ENCODE results near the gene GDI1. TPM values are rescaled to one million over a fixed set of nuclear protein-coding genes. Genes with fewer than 3 reads are reported as not detected.

GDI1 gene
- total and polyA plus RNA-seq, 4 donors = 77.0 to 209 (median 127) TPM

DNA sequence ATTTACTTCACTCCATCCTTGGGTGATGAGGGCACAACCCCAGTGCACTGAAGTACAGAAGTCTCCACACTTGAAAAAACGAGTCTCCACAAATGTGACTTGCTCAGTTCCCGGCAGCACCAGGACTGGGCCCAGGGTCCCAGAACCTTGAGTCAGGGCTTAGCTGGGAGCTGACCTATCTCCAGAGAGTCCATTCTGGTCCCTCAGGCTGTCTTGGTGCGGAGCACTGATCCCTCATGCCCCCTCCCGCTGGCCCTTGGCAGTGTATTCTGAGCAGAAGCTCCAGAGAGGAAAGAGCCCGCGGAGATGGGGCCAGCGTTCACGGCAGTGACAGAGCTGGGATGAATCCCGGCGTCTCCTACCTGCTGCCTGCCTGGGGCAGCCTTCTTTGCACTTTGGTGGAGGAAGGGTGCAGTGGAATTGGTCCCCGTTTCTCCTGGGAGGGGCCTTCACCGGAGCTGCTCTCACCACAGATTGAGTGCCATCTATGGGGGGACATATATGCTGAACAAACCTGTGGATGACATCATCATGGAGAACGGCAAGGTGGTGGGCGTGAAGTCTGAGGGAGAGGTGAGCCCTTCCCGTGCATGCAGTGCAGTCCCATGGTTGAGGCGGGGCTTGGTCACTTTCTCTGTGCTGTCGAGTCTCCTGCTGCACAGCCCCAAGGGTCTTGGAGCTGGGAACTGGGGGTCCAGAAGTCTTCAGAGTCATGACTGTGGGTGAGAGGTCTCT is 3.8 kb downstream of the GDI1 start:
- no peaks in the 10 kb centered on the region for H3K4me1 ChIP-seq (ENCODE audit: control insufficient read depth in 1 of 2, insufficient read depth in 2 of 2, low read length in 2 of 2)
- no peaks in the 10 kb centered on the region for H3K27me3 ChIP-seq (ENCODE audit: control insufficient read depth in 1 of 2, insufficient read depth in 2 of 2, low read length in 1 of 2)
- DNase-seq = no peak
- 76 to 81% methylated on average over 17 of the region's 17 CpGs for WGBS, 2 donors
- H3K4me3 ChIP-seq (ENCODE audit: low read length in 2 of 2) = no peak overlapping the region
- H3K36me3 ChIP-seq (ENCODE audit: control insufficient read depth in 1 of 2, insufficient read depth in 2 of 2, low read length in 1 of 2) = peaks cover 0 to 1% of the 10 kb centered on the region in 2 donors
- no peak for ATAC-seq (ENCODE audit: low FRiP score)
- no peak overlapping the region for H3K27ac ChIP-seq (ENCODE audit: low read depth in 1 of 2, low read length in 2 of 2)
- no peaks in the 10 kb centered on the region for H3K9me3 ChIP-seq (ENCODE audit: control insufficient read depth, low read length)
- intact Hi-C loops (cut with DNase I) = no loop called here

- DNase-seq (no peak), ATAC-seq (ENCODE audit: low FRiP score) (no peak)
- WGBS, 2 donors = 82 to 90% methylated on average over 11 of the region's 11 CpGs
- no peaks in the 10 kb centered on the region for H3K9me3 ChIP-seq (ENCODE audit: control insufficient read depth, low read length)
- no peaks in the 10 kb centered on the region for H3K27me3 ChIP-seq (ENCODE audit: control insufficient read depth in 1 of 2, insufficient read depth in 2 of 2, low read length in 1 of 2)
- no peaks in the 10 kb centered on the region for H3K4me1 ChIP-seq (ENCODE audit: control insufficient read depth in 1 of 2, insufficient read depth in 2 of 2, low read length in 2 of 2)
- no peak overlapping the region for H3K27ac ChIP-seq (ENCODE audit: low read depth in 1 of 2, low read length in 2 of 2)
- intact Hi-C loops (cut with DNase I) = no loop called here
- H3K36me3 ChIP-seq (ENCODE audit: control insufficient read depth in 1 of 2, insufficient read depth in 2 of 2, low read length in 1 of 2) = peaks cover 0 to 1% of the 10 kb centered on the region in 2 donors
- no peak overlapping the region for H3K4me3 ChIP-seq (ENCODE audit: low read length in 2 of 2)
Measured at GRCh38 chrX:154441564-154441963, 4.6 kb downstream of the GDI1 start.

DNA sequence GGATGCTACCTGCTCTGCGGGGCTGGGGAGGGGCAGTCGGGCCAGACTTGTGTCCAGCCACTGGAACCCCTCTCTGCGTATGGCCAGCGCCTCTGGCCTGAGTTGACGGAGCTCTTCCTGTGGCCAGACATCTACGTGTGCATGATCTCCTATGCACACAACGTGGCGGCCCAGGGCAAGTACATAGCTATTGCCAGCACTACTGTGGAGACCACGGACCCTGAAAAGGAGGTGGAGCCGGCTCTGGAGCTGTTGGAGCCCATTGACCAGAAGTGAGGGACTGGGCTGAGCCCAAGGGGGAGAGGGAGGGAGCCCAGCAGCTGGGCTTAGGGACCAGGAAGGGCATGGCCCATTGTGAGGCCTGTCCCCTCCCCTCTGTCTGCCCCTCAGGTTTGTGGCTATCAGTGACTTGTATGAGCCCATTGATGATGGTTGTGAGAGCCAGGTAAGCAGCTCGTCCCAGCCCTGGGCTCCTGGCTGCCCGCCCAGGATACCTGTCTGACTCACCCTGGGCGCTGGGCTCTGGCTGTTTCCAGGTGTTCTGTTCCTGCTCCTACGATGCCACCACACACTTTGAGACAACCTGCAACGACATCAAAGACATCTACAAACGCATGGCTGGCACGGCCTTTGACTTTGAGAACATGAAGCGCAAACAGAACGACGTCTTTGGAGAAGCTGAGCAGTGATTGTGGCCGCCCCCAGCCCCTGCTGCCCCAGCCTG is 5.2 kb downstream of the GDI1 start:
- no peaks in the 10 kb centered on the region for H3K27me3 ChIP-seq (ENCODE audit: control insufficient read depth in 1 of 2, insufficient read depth in 2 of 2, low read length in 1 of 2)
- intact Hi-C loops (cut with DNase I) = no loop called here
- no peak overlapping the region for H3K27ac ChIP-seq (ENCODE audit: low read depth in 1 of 2, low read length in 2 of 2)
- H3K36me3 ChIP-seq (ENCODE audit: control insufficient read depth in 1 of 2, insufficient read depth in 2 of 2, low read length in 1 of 2) = peaks cover 0 to 1% of the 10 kb centered on the region in 2 donors
- no peaks in the 10 kb centered on the region for H3K9me3 ChIP-seq (ENCODE audit: control insufficient read depth, low read length)
- ATAC-seq (ENCODE audit: low FRiP score) (no peak), DNase-seq (no peak)
- no peaks in the 10 kb centered on the region for H3K4me1 ChIP-seq (ENCODE audit: control insufficient read depth in 1 of 2, insufficient read depth in 2 of 2, low read length in 2 of 2)
- H3K4me3 ChIP-seq (ENCODE audit: low read length in 2 of 2) = no peak overlapping the region
- WGBS, 2 donors = 76 to 78% methylated on average over 21 of the region's 21 CpGs

DNA sequence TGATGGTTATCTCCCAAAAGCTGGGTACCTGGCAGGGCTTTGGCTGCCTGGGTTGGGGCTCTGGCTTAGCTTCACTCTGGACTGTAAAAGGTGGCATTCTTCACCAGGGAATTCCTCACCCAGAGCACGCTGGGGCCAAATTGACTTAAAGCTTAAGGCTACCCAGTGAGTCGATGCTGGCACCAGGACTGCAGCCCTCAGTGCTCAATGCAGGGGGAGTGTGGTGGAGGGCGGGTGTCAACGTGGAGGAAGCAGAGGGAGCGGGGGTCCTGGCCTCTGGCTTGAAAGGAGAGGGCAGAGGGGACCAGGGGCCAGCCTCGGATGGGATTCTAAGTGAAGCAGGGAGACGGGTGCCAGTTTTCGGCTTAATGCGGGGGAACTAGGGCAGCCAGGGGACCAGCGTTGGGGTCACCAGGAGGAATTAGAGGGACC is 6.5 kb downstream of the GDI1 start:
- WGBS, 2 donors = 5 to 34% methylated on average over 10 of the region's 10 CpGs
- DNase-seq = no peak
- no peaks in the 10 kb centered on the region for H3K9me3 ChIP-seq (ENCODE audit: control insufficient read depth, low read length)
- H3K27me3 ChIP-seq (ENCODE audit: control insufficient read depth in 1 of 2, insufficient read depth in 2 of 2, low read length in 1 of 2) = no peaks in the 10 kb centered on the region
- no peak for ATAC-seq (ENCODE audit: low FRiP score)
- peaks cover 0 to 1% of the 10 kb centered on the region in 2 donors for H3K36me3 ChIP-seq (ENCODE audit: control insufficient read depth in 1 of 2, insufficient read depth in 2 of 2, low read length in 1 of 2)
- H3K4me1 ChIP-seq (ENCODE audit: control insufficient read depth in 1 of 2, insufficient read depth in 2 of 2, low read length in 2 of 2) = no peaks in the 10 kb centered on the region
- intact Hi-C loops (cut with DNase I) = no loop called here
- peak overlapping the region in 1 of 2 donors; percentile 84 for H3K27ac ChIP-seq (ENCODE audit: low read depth in 1 of 2, low read length in 2 of 2)
- H3K4me3 ChIP-seq (ENCODE audit: low read length in 2 of 2) = no peak overlapping the region

- Histone ChIP-seq H3K4me1 (ENCODE audit: control insufficient read depth in 1 of 2, insufficient read depth in 2 of 2, low read length in 2 of 2) (no peaks in the 10 kb centered on the region), H3K4me3 (ENCODE audit: low read length in 2 of 2) (peak within 1 kb of the TSS; percentile 23 to 59), H3K27ac (ENCODE audit: low read depth in 1 of 2, low read length in 2 of 2) (peak within 1 kb of the TSS in 1 of 2 donors; percentile 84), H3K27me3 (ENCODE audit: control insufficient read depth in 1 of 2, insufficient read depth in 2 of 2, low read length in 1 of 2) (no peaks in the 10 kb centered on the region), H3K36me3 (ENCODE audit: control insufficient read depth in 1 of 2, insufficient read depth in 2 of 2, low read length in 1 of 2) (peaks cover 0 to 5% of the 10 kb centered on the region in 2 donors), H3K9me3 (ENCODE audit: control insufficient read depth, low read length) (no peaks in the 10 kb centered on the region)
- ATAC-seq (ENCODE audit: low FRiP score) (peak; percentile 83), DNase-seq (peak; percentile 86 to 92)
- WGBS, 2 donors = 0 to 33% methylated on average over 45 to 94 of the region's 94 CpGs
- intact Hi-C loops (cut with DNase I) = loop anchor here in 1 of 2 donors (1.0 kb wide), 1 partner anchor 34 kb away; no protein-coding TSS in a partner anchor
Measured at GRCh38 chrX:154443992-154444754, 7.2 kb downstream of the GDI1 start, which contains the start of gene FAM50A. FAM50A (plus strand) TSS chrX:154444141; CDS start chrX:154444236, 95 bp downstream.

- Histone ChIP-seq H3K9me3 (ENCODE audit: control insufficient read depth, low read length) (no peaks in the 10 kb centered on the region), H3K27me3 (ENCODE audit: control insufficient read depth in 1 of 2, insufficient read depth in 2 of 2, low read length in 1 of 2) (no peaks in the 10 kb centered on the region), H3K4me1 (ENCODE audit: control insufficient read depth in 1 of 2, insufficient read depth in 2 of 2, low read length in 2 of 2) (no peaks in the 10 kb centered on the region), H3K36me3 (ENCODE audit: control insufficient read depth in 1 of 2, insufficient read depth in 2 of 2, low read length in 1 of 2) (peaks cover 0 to 5% of the 10 kb centered on the region in 2 donors), H3K4me3 (ENCODE audit: low read length in 2 of 2) (peak overlapping the region in 1 of 2 donors; percentile 23), H3K27ac (ENCODE audit: low read depth in 1 of 2, low read length in 2 of 2) (no peak overlapping the region)
- no peak for DNase-seq
- ATAC-seq (ENCODE audit: low FRiP score) = no peak
- WGBS, 2 donors = 31 to 47% methylated on average over 12 to 13 of the region's 13 CpGs
- intact Hi-C loops (cut with DNase I) = loop anchor here in 1 of 2 donors (1.0 kb wide), 1 partner anchor 34 kb away; no protein-coding TSS in a partner anchor
Measured at GRCh38 chrX:154444755-154445246, 7.8 kb downstream of the GDI1 start.

- Histone ChIP-seq H3K4me1 (ENCODE audit: control insufficient read depth in 1 of 2, insufficient read depth in 2 of 2, low read length in 2 of 2) (no peaks in the 10 kb centered on the region), H3K4me3 (ENCODE audit: low read length in 2 of 2) (no peak overlapping the region), H3K36me3 (ENCODE audit: control insufficient read depth in 1 of 2, insufficient read depth in 2 of 2, low read length in 1 of 2) (peaks cover 0 to 5% of the 10 kb centered on the region in 2 donors), H3K27me3 (ENCODE audit: control insufficient read depth in 1 of 2, insufficient read depth in 2 of 2, low read length in 1 of 2) (no peaks in the 10 kb centered on the region), H3K9me3 (ENCODE audit: control insufficient read depth, low read length) (no peaks in the 10 kb centered on the region), H3K27ac (ENCODE audit: low read depth in 1 of 2, low read length in 2 of 2) (no peak overlapping the region)
- intact Hi-C loops (cut with DNase I) = no loop called here
- ATAC-seq (ENCODE audit: low FRiP score) (no peak), DNase-seq (no peak)
- WGBS, 2 donors = 93% methylated on average over 16 of the region's 16 CpGs
Measured at GRCh38 chrX:154445776-154446175, 8.8 kb downstream of the GDI1 start.

DNA sequence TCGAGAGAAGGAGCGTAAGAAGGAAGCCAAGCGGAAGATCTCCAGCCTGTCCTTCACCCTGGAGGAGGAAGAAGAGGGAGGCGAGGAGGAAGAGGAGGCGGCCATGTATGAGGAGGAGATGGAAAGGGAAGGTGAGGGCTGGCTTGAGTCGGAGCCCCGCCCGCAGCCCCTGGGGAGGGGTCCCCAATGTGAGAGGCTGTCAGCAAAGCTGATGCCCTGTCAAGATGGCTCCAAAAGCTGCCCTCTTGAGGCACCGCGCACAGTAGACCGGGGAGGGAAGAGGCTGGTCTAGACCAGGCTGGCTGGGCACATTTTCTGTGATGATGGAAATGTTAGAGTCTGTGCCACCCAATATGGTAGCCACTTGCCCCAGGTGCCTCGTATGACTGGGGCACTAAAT is 9.5 kb downstream of the GDI1 start:
- H3K4me3 ChIP-seq (ENCODE audit: low read length in 2 of 2) = no peak overlapping the region
- ATAC-seq (ENCODE audit: low FRiP score) (no peak), DNase-seq (no peak)
- no peak overlapping the region for H3K27ac ChIP-seq (ENCODE audit: low read depth in 1 of 2, low read length in 2 of 2)
- peaks cover 0 to 5% of the 10 kb centered on the region in 2 donors for H3K36me3 ChIP-seq (ENCODE audit: control insufficient read depth in 1 of 2, insufficient read depth in 2 of 2, low read length in 1 of 2)
- intact Hi-C loops (cut with DNase I) = no loop called here
- H3K4me1 ChIP-seq (ENCODE audit: control insufficient read depth in 1 of 2, insufficient read depth in 2 of 2, low read length in 2 of 2) = no peaks in the 10 kb centered on the region
- no peaks in the 10 kb centered on the region for H3K9me3 ChIP-seq (ENCODE audit: control insufficient read depth, low read length)
- WGBS, 2 donors = 87 to 90% methylated on average over 12 of the region's 12 CpGs
- H3K27me3 ChIP-seq (ENCODE audit: control insufficient read depth in 1 of 2, insufficient read depth in 2 of 2, low read length in 1 of 2) = no peaks in the 10 kb centered on the region

Data from aorta (tissue), 5 donors.